GM21515 (cell line): ENCODE data around the gene FHL3.
"Not testable (repeated sequence)": the region's sequence is repeated elsewhere in the genome, so short reads cannot be mapped to it uniquely, and the experiment has no call there.

Experiments
- ATAC-seq: cut with Tn5 transposase; IDR thresholded peaks from one replicate; pipeline ENCODE4 v1.9.1; 2021; ENCODE audit not compliant: unreplicated experiment

The FHL3 gene

GRCh38 chr1:38037221-38037939 is 32.1 kb upstream of the FHL3 start:
- ATAC-seq, result no peak

GRCh38 chr1:38034871-38035270 is 29.6 kb upstream of the FHL3 start:
- no peak for ATAC-seq

- not testable (repeated sequence) for ATAC-seq
Observed at GRCh38 chr1:38032992-38033391, 27.7 kb upstream of the FHL3 start.

DNA sequence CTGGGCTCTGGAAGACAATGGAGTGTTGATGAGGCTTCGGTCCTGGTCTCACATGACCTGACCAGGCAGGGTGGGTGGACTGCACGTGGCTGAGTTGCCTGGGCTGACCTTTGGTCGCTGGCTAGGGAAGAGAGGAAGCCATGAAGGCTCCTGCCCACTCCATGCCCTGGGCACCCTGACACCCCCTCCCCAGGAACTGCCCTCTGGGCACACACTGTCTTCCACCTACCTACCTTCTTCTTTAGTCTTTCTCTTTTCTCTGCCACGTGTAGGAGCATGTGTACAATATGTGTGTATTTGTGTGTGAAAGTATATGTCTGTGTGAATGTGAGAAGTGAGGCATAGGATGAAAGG is 26.2 kb upstream of the FHL3 start:
- no peak for ATAC-seq

- no peak for ATAC-seq
Observed at GRCh38 chr1:38030596-38031512, 25.5 kb upstream of the FHL3 start.

DNA sequence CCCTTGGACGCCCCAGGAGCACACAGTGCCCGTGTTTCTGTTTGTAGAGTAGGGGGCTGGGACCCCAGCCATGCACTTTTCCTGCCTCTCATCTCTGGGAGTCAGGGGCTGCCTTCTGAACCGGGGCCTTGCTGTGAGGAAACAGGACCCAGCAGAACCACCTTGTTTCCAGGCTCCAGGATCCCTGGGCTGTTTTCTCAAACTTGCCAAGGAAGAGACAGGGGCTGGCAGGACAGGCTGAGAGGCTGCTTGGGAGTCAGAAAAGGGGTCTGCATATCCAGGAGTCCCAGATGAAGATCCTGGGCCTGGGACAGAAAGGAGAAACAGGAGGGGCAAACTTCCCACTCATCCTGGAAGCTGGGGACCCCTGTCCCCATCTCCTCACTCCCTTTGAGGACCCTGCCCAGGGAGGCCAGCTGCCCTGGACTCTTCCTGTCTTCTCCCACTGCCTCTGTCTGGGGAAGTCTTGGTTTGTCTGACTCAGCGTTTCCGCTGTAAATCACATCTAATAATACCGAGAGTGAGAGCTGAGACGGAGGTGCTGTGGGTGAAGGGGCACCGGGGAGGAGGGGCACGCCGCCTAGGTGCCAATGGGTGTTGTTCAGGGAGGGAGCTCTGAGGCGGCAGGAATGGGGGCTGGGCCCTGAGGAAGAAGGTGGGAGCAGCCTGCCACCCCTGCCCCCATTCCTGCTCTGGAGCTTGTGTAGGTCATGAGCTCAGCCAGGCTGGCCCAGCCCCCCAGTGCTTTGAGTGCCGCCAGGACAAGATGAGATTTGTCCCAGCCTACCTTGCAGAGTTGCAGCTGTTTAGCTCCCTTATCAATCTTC is 24.6 kb upstream of the FHL3 start:
- no peak for ATAC-seq

DNA sequence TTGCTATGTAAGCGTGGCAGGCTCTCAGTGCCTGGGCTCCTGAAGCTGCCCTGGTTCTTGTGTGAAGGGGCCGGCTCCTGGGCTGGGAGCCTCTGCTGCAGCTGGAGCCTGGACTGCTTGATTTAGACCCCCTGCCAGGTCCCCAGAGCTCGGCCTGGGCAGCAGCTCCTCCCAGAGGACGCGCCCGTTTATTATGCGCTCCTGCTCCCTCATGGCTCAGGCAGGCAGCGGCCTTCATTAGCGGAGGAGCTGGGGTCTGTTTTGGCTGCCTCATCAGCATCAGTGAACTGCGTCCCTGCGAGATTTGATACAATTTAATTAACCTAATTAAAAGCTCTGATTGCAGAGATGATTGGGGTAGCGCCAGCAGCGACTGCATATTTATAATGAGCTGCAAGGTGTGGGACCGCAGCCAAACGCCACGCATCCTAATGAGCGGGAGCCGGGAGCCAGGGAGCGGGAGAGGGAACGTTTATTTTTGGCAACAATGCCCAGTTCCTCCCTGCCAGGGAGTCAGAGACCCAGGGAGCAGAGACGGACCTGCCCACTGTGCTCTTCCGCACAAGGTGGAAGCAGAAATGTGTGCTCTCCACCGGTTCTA is 23.9 kb upstream of the FHL3 start:
- ATAC-seq, result no peak

- ATAC-seq, result no peak
Observed at GRCh38 chr1:38028671-38029070, 23.4 kb upstream of the FHL3 start.

DNA sequence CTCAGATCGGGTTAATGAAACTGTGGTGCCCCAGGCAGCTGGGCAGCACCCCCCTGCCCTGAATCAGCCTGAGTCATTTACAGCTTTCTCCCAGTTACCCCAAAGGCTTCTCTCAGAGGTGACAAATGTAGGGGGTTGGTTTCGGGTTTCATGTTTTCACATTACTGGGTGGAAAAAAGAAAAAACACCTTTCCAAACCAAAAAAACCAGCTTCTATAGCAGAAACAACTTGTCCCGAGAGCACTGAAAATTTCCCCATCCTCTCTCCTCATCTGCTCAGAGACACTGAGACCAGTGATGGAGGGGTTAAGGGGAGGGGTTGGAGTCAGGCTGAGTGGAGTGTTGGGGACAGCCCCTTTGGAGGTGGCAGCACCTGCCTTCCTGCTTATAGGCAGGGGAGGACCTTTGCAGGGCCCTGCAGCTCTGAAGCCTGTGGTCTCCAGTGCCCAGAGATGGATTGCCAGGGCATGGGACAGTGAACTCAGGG is 22.8 kb upstream of the FHL3 start:
- ATAC-seq, result peak; percentile 63

GRCh38 chr1:38027201-38028104 is 22.1 kb upstream of the FHL3 start:
- ATAC-seq, result no peak

- ATAC-seq, result no peak
Observed at GRCh38 chr1:38026592-38027200, 21.4 kb upstream of the FHL3 start.

DNA sequence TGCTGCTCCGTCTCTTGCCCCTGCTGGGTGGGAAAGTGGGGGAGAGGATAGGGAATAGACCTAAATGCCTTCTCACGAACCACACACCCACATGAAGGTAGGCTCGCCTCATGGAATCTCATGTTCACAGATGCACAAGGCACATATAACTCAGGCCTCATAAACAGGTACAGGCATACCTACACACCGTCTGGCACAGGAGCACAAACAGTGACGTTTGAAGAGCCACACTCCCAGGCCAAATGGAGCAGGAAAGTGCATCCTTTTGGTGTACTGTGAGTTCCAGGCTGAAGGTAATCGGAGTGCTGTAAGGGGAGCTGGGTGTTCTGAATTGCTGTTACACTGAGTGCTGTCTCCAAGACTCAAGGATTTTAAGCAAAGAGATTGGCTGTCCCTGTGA is 20.4 kb upstream of the FHL3 start:
- no peak for ATAC-seq

DNA sequence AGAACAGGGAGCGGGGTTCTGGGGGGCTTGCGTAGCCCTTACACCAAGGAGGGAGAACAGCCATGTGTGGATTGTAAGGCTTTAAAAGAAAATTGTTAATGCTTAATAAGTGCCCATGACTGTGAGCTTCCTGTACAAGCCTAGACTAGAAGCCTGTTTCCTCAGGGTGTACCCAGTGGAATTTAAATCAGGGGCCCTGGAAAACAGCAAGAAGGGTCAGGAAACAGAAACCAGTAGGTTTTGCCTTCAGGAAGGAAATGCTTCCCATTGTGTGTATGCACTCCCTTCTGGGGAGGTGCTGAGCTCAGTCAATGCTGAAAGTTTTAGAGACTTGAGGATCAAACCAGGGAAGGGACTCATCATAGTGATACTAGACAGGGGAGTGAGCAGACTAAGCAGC is 19.9 kb upstream of the FHL3 start:
- no peak for ATAC-seq

GRCh38 chr1:38022810-38023209 is 17.5 kb upstream of the FHL3 start:
- ATAC-seq, result no peak

DNA sequence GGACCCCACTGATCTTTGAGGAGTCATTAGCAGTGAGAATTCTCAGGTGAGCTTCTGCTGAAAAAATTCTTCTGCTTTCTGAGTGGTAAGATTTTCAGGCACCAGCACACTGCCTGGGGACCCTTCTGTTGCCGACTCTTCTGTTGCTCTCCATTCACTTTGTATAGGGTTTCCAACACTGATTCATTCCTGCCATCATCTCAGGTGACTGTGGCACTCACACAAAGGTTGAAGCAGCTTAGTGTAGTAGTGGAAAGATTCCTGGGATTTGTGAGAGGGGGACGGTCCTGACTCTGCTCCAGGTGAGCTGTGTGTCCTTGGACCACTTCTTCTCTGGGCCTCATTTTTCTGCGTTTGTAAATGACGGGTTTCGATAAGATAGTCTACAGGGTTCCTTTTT is 16.7 kb upstream of the FHL3 start:
- ATAC-seq, result no peak

DNA sequence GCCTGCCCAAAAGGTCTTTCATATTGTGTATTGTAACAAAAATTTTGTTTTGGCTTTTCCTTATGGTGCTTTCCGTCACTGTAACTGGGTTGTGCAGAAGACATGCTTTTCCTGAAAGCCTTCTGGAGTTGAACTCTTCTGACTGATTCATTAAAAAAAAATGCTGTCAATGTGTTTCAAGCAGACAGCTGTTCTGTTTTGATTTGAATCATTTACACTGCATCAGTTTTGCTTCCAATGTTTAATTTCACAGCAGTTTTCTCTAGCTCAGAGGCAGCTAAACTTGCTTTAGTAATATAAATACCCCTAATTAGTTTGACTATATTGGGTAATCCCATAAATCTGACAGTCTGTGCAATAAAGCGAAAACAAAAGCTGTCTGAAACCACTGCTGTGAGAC is 15.1 kb upstream of the FHL3 start:
- no peak for ATAC-seq

- ATAC-seq, result no peak
Observed at GRCh38 chr1:38018864-38019343, 13.6 kb upstream of the FHL3 start.

GRCh38 chr1:38015978-38016725 is 10.8 kb upstream of the FHL3 start:
- no peak for ATAC-seq
